ENCODE measurements around the gene DNMT3A. TPM values are rescaled to one million over a fixed set of nuclear protein-coding genes. Genes with fewer than 3 reads are reported as not detected.

Gene DNMT3A
- total and polyA plus RNA-seq, 2 of the 8 experiments (the other 6 are each of a cell fraction or from before 2014, with no cell fraction given), result 33.6 to 178 TPM

GRCh38 chr2:25311865-25312575, 29.7 kb downstream of the DNMT3A start:
- H4K20me1 ChIP-seq (replicated peaks in 1 of 2; ENCODE audit: control insufficient read depth in 1 of 2, insufficient read depth in 2 of 2, low read length in 2 of 2), result no peaks in the 10 kb centered on the region
- no peaks in the 10 kb centered on the region for H3K9me3 ChIP-seq (ENCODE audit: insufficient read depth in 2 of 2, low read depth in 1 of 2, low read length in 1 of 2)
- no peak overlapping the region for H3K27ac ChIP-seq (ENCODE audit: low read depth, low read length)
- CTCF ChIA-PET (ENCODE audit: partially characterized antibody), result interaction anchor here (0.7 to 15.1 kb wide), 13 partner anchors 10 to 211 kb away, joined by 3 to 178 read pairs (median 3); no protein-coding TSS in a partner anchor
- no peak for DNase-seq (ENCODE audit: low read depth in 1 of 2, low spot score in 2 of 2)
- H3K14ac ChIP-seq (ENCODE audit: insufficient read length), result no peak overlapping the region
- H2AFZ ChIP-seq (ENCODE audit: low read length), result no peak overlapping the region
- no peaks in the 10 kb centered on the region for H3K36me3 ChIP-seq (ENCODE audit: control insufficient read depth in 2 of 4, insufficient read depth in 4 of 4, low read length in 3 of 4)
- H3K27me3 ChIP-seq (replicated peaks in 1 of 4; ENCODE audit: control insufficient read depth in 3 of 4, extremely low read depth in 1 of 4, insufficient read depth in 3 of 4, low read length in 3 of 4), result no peaks in the 10 kb centered on the region
- peak overlapping the region; percentile 35 to 53; a peak in 3 of 4 replicates for H3K4me2 ChIP-seq (ENCODE audit: insufficient read depth in 1 of 2, low read depth in 2 of 2, low read length in 2 of 2)
- H4K5ac ChIP-seq (ENCODE audit: insufficient read length, low read depth, low read length), result no peak overlapping the region
- POLR2A ChIA-PET (ENCODE audit: partially characterized antibody), result interaction anchor here (0.7 to 1.5 kb wide), 3 partner anchors 22 to 61 kb away, joined by 3 to 4 read pairs (median 3); no protein-coding TSS in a partner anchor
- no peak for FAIRE-seq
- peak overlapping the region; percentile 42; the same call in 1 of the 2 replicates for H4K8ac ChIP-seq (ENCODE audit: extremely low read depth, insufficient read depth, low read length)
- peak overlapping the region; percentile 85 for H3K18ac ChIP-seq (ENCODE audit: extremely low read depth, low read length)
- 0 out of 2 replicates have a peak overlapping the region, but pooled peaks have one; percentile 86 for H2BK20ac ChIP-seq (ENCODE audit: low read length)
- H3K23me2 ChIP-seq (ENCODE audit: low read depth, low read length), result no peaks in the 10 kb centered on the region
- H3K4ac ChIP-seq (replicated peaks; ENCODE audit: insufficient read length, low read depth, low read length), result peak overlapping the region; percentile 19
- WGBS, 2 experiments (ENCODE audit: extremely low coverage in 1 of 2, insufficient coverage in 1 of 2, insufficient read length in 1 of 2, insufficient replicate concordance in 2 of 2, low coverage in 1 of 2, low lambda C conversion rate in 2 of 2, missing lambda C conversion rate in 1 of 2), result 71% methylated on average over 23 of the region's 23 CpGs; no CpG with 5 or more reads in 1 of the 2 experiments
- H2BK12ac ChIP-seq (ENCODE audit: low read depth, low read length), result peak overlapping the region; percentile 94
- no peak overlapping the region for H3K4me3 ChIP-seq (ENCODE audit: extremely low read depth in 1 of 4, insufficient read depth in 2 of 4, low read depth in 3 of 4, low read length in 4 of 4)
- H4K91ac ChIP-seq (replicated peaks; ENCODE audit: insufficient read length, low read length), result peak overlapping the region; percentile 99
- H3K4me1 ChIP-seq (replicated peaks in 1 of 4; ENCODE audit: control insufficient read depth in 3 of 4, insufficient read depth in 4 of 4, low read length in 3 of 4), result peaks cover 5 to 57% (median 51%) of the 10 kb centered on the region in 4 experiments
- H2BK15ac ChIP-seq (ENCODE audit: low read length), result peak overlapping the region; percentile 100
- H3K79me1 ChIP-seq (ENCODE audit: low read depth, low read length), result no peaks in the 10 kb centered on the region
- H2BK5ac ChIP-seq (ENCODE audit: low read depth, low read length), result peak overlapping the region; percentile 89
- no peak overlapping the region for H3K9ac ChIP-seq (replicated peaks in 1 of 4; ENCODE audit: extremely low read depth in 1 of 4, low read depth in 3 of 4, low read length in 3 of 4)
- H2BK120ac ChIP-seq (replicated peaks; ENCODE audit: low read depth, low read length), result peak overlapping the region; percentile 60
- H3K56ac ChIP-seq (replicated peaks; ENCODE audit: insufficient read length, low read depth, low read length), result no peak overlapping the region
- H3K79me2 ChIP-seq (ENCODE audit: control insufficient read depth in 1 of 2, insufficient read depth in 2 of 2, low read length in 2 of 2), result no peaks in the 10 kb centered on the region
- no peak overlapping the region for H3K23ac ChIP-seq (ENCODE audit: insufficient read length)
- peak overlapping the region; percentile 67; the same call in 1 of the 2 replicates for H2AK5ac ChIP-seq (ENCODE audit: low read depth, low read length)
- no peak for TF ChIP-seq RAD21 (IDR thresholded peaks at IDR 0.05 in 1 of 2, conservative IDR thresholded peaks at IDR 0.05 in 1 of 2; ENCODE audit: low read depth in 2 of 2, low read length in 2 of 2)
- TF ChIP-seq CTCF (IDR thresholded peaks at IDR 0.05; ENCODE audit: control extremely low read depth in 1 of 3, insufficient read depth in 1 of 3, low read depth in 1 of 3, low read length in 3 of 3), result no peak
- no peak for TF ChIP-seq KDM1A (IDR thresholded peaks at IDR 0.05; ENCODE audit: borderline replicate concordance, low read length)
- TF ChIP-seq MAX (IDR thresholded peaks at IDR 0.05), result no peak
- no peak for TF ChIP-seq NRF1 (IDR thresholded peaks at IDR 0.05; ENCODE audit: low read depth, low read length)
- no peak for TF ChIP-seq HDAC6 (IDR thresholded peaks at IDR 0.05; ENCODE audit: low read depth, low read length)
- no peak for TF ChIP-seq SIN3A (conservative IDR thresholded peaks at IDR 0.05 in 1 of 2, IDR thresholded peaks at IDR 0.05 in 1 of 2; ENCODE audit: low read depth in 1 of 2, low read length in 2 of 2)
